Measurements from ENCODE around the gene RTL9. TPM values are rescaled to one million over a fixed set of nuclear protein-coding genes. Genes with fewer than 3 reads are reported as not detected.
A peak's percentile ranks its signal among the peaks of the same experiment; 100 is the strongest.

Gene RTL9
- total and polyA plus RNA-seq, 9 of the 15 experiments (the other 6 are each of a cell fraction or from before 2014, with no cell fraction given), result 0.04 to 0.35 (median 0.13) TPM; not detected in 1

GRCh38 chrX:110402850-110403221 lies 44.2 kb downstream of the RTL9 start:
- H3K27me3 ChIP-seq (ENCODE audit: control insufficient read depth in 2 of 2, insufficient read depth in 2 of 2, low read length in 2 of 2), result no peaks in the 10 kb centered on the region
- H3K9me3 ChIP-seq (replicated peaks; ENCODE audit: control insufficient read depth, insufficient read depth, low read depth, low read length), result no peaks in the 10 kb centered on the region; the same call in 1 of the 2 replicates
- no peak overlapping the region for H3K4me3 ChIP-seq
- no peaks in the 10 kb centered on the region for H3K36me3 ChIP-seq (ENCODE audit: control insufficient read depth, insufficient read depth, low read length)
- peak overlapping the region; percentile 63 for H3K27ac ChIP-seq (ENCODE audit: extremely low read depth, low read depth, low read length)
- peak; percentile 82 for ATAC-seq
- peaks cover 12 to 46% of the 10 kb centered on the region in 2 experiments; a peak in 4 of 5 replicates for H3K4me1 ChIP-seq (replicated peaks in 1 of 2; ENCODE audit: control insufficient read depth in 2 of 2, insufficient read depth in 2 of 2, low read length in 2 of 2)
- no TSS peak for BruUV-seq (replicated peaks)
- peak overlapping the region in 1 of 2 experiments; percentile 25; a peak in 2 of 4 replicates for H3K9ac ChIP-seq (ENCODE audit: insufficient read depth in 1 of 2, low read depth in 2 of 2, low read length in 2 of 2)
- H4K20me1 ChIP-seq (replicated peaks; ENCODE audit: control insufficient read depth, insufficient read depth, low read length), result no peaks in the 10 kb centered on the region
- no CpG with 5 or more reads among the region's 1 CpG for WGBS (ENCODE audit: insufficient coverage, low coverage, missing lambda C conversion rate)
- in situ Hi-C loops (cut with MboI) (loop anchor here (10.0 to 25.0 kb wide), 3 partner anchors 78 to 678 kb away; no protein-coding TSS in a partner anchor), intact Hi-C loops (cut with micrococcal nuclease) (loop anchor here (2.0 to 5.0 kb wide), 2 partner anchors 41 to 84 kb away; partner anchors contain the start of gene AMMECR1)
- no peaks in the 10 kb centered on the region for H3K79me2 ChIP-seq (ENCODE audit: control insufficient read depth, insufficient read depth, low read length)
- peak overlapping the region; percentile 50 for H3K4me2 ChIP-seq (ENCODE audit: insufficient read depth, low read length)
- peak; percentile 58 to 89 (median 68) for DNase-seq (ENCODE audit: extremely low read depth in 1 of 4, low spot score in 3 of 4)
- CTCF ChIA-PET (ENCODE audit: low intra/inter-chr PET ratio), result no interaction called here
- peak overlapping the region; percentile 73 for H2AFZ ChIP-seq (ENCODE audit: low read depth, low read length)
- peak; percentile 95 for FAIRE-seq
- POLR2A ChIA-PET, result interaction anchor here (0.6 to 1.4 kb wide), 7 partner anchors 81 to 493 kb away, joined by 3 to 4 read pairs (median 3); no protein-coding TSS in a partner anchor
- H3K9me1 ChIP-seq (ENCODE audit: control insufficient read depth, insufficient read depth, low read length), result no peaks in the 10 kb centered on the region
- TF ChIP-seq PRPF4 (IDR thresholded peaks at IDR 0.05; ENCODE audit: insufficient read depth, low read depth, low read length, poor library complexity, severe bottlenecking), result no peak
- peak; percentile 68 for TF ChIP-seq CBFA2T2 (conservative IDR thresholded peaks at IDR 0.05)
- peak; percentile 72 for TF ChIP-seq ARID1B (IDR thresholded peaks at IDR 0.05)
- peak; percentile 72; the same call in 1 of the 2 replicates for TF ChIP-seq POLR2AphosphoS5 (IDR thresholded peaks at IDR 0.05; ENCODE audit: control insufficient read depth, insufficient read depth, low read depth, low read length)
- TF ChIP-seq CREM (IDR thresholded peaks at IDR 0.05; ENCODE audit: low read depth), result peak; percentile 52; the same call in 1 of the 2 replicates
- no peak for TF ChIP-seq ELF2 (CRISPR knock-in tag; IDR thresholded peaks at IDR 0.05)
- peak; percentile 53; the same call in 1 of the 2 replicates for TF ChIP-seq ZNF592 (IDR thresholded peaks at IDR 0.05)
- TF ChIP-seq ZFP91 (CRISPR knock-in tag; IDR thresholded peaks at IDR 0.05), result peak; percentile 91
- no peak for TF ChIP-seq MYC (IDR thresholded peaks at IDR 0.05; ENCODE audit: low read depth, low read length)
- no peak for TF ChIP-seq MYC (CRISPR knock-in tag; IDR thresholded peaks at IDR 0.05; ENCODE audit: borderline replicate concordance, low read depth)
- TF ChIP-seq SPI1 (IDR thresholded peaks at IDR 0.05; ENCODE audit: borderline replicate concordance, low read depth, low read length), result peak; percentile 35; the same call in 1 of the 2 replicates
- TF ChIP-seq DPF2 (IDR thresholded peaks at IDR 0.05), result peak; percentile 40; the same call in 1 of the 2 replicates
- no peak for TF ChIP-seq POLR3G (IDR thresholded peaks at IDR 0.05; ENCODE audit: extremely low read depth, insufficient read length, insufficient replicate concordance)
- no peak for TF ChIP-seq DMBX1 (CRISPR knock-in tag; IDR thresholded peaks at IDR 0.05; ENCODE audit: borderline replicate concordance)
- peak; percentile 83; the same call in 1 of the 2 replicates for TF ChIP-seq MYNN (IDR thresholded peaks at IDR 0.05)
- TF ChIP-seq MYNN (CRISPR knock-in tag; IDR thresholded peaks at IDR 0.05), result no peak
- no peak for TF ChIP-seq DDX20 (tag; IDR thresholded peaks at IDR 0.05; ENCODE audit: low read depth)

All from K562 (cell line).